Stimulated activated memory B cell treated with anti-CD40 and anti-IgM and Interleukin-4, amounts not matched to agents 10 μg/mL and 1 μg/mL and 100 μg/mL, for 72 hours (primary cell): ENCODE results near the gene SEMA7A.

Source experiments
- ATAC-seq: fragments of 150-1000 bp; cut with Tn5 transposase; 2 replicates; pipeline ENCODE4 v1.10.0; 2021
- H3K27ac Mint-ChIP-seq: one replicate; pipeline ENCODE4 v1.8.0; 2022; ENCODE audit warnings: mild to moderate bottlenecking, mixed read lengths
- H3K27me3 Mint-ChIP-seq: one replicate; pipeline ENCODE4 v1.8.0; 2022; ENCODE audit warnings: mixed read lengths
- H3K36me3 Mint-ChIP-seq: one replicate; pipeline ENCODE4 v1.8.0; 2022; ENCODE audit warnings: mixed read lengths
- H3K4me1 Mint-ChIP-seq: one replicate; pipeline ENCODE4 v1.8.0; 2022; ENCODE audit warnings: mixed read lengths
- H3K4me3 Mint-ChIP-seq: one replicate; pipeline ENCODE4 v1.8.0; 2022; ENCODE audit warnings: mild to moderate bottlenecking, moderate library complexity, mixed read lengths
- H3K9me3 Mint-ChIP-seq: one replicate; pipeline ENCODE4 v1.8.0; 2022; ENCODE audit warnings: mixed read lengths

Gene SEMA7A

GRCh38 chr15:74427607-74428441 lies 5.9 kb downstream of the SEMA7A start:
- H3K4me3 Mint-ChIP-seq: peak overlapping the region; percentile 94
- no peaks in the 10 kb centered on the region for H3K27me3 Mint-ChIP-seq
- peaks cover 91% of the 10 kb centered on the region for H3K4me1 Mint-ChIP-seq
- H3K27ac Mint-ChIP-seq: peak overlapping the region; percentile 94
- H3K9me3 Mint-ChIP-seq: no peaks in the 10 kb centered on the region
- peaks cover 99% of the 10 kb centered on the region for H3K36me3 Mint-ChIP-seq
- no peak for ATAC-seq

GRCh38 chr15:74426404-74427281 lies 7.1 kb downstream of the SEMA7A start:
- H3K4me1 Mint-ChIP-seq: peaks cover 100% of the 10 kb centered on the region
- no peaks in the 10 kb centered on the region for H3K27me3 Mint-ChIP-seq
- peaks cover 96% of the 10 kb centered on the region for H3K36me3 Mint-ChIP-seq
- H3K27ac Mint-ChIP-seq: peak overlapping the region; percentile 94
- ATAC-seq: no peak
- peak overlapping the region; percentile 94 for H3K4me3 Mint-ChIP-seq
- no peaks in the 10 kb centered on the region for H3K9me3 Mint-ChIP-seq

- no peaks in the 10 kb centered on the region for H3K9me3 Mint-ChIP-seq
- H3K4me1 Mint-ChIP-seq: peaks cover 100% of the 10 kb centered on the region
- peak overlapping the region; percentile 94 for H3K27ac Mint-ChIP-seq
- ATAC-seq: no peak
- peaks cover 96% of the 10 kb centered on the region for H3K36me3 Mint-ChIP-seq
- peak overlapping the region; percentile 94 for H3K4me3 Mint-ChIP-seq
- no peaks in the 10 kb centered on the region for H3K27me3 Mint-ChIP-seq
These were observed 8.1 kb downstream of the SEMA7A start for GRCh38 chr15:74425630-74426029.

- H3K4me1 Mint-ChIP-seq: peaks cover 100% of the 10 kb centered on the region
These were observed 8.7 kb downstream of the SEMA7A start for GRCh38 chr15:74424901-74425528.

GRCh38 chr15:74423431-74424257 lies 10.1 kb downstream of the SEMA7A start:
- ATAC-seq: peak; percentile 2
- Mint-ChIP-seq H3K36me3 (peaks cover 96% of the 10 kb centered on the region), H3K9me3 (no peaks in the 10 kb centered on the region), H3K4me3 (peak overlapping the region; percentile 94), H3K4me1 (peaks cover 100% of the 10 kb centered on the region), H3K27ac (peak overlapping the region; percentile 94), H3K27me3 (no peaks in the 10 kb centered on the region)

More at GRCh38 chr15:74424901-74425528, 8.7 kb downstream of the SEMA7A start:
- Mint-ChIP-seq H3K27me3 (no peaks in the 10 kb centered on the region), H3K36me3 (peaks cover 96% of the 10 kb centered on the region), H3K27ac (peak overlapping the region; percentile 94), H3K4me3 (peak overlapping the region; percentile 94), H3K9me3 (no peaks in the 10 kb centered on the region)
- no peak for ATAC-seq

GRCh38 chr15:74422652-74423430 lies 10.9 kb downstream of the SEMA7A start:
- H3K27me3 Mint-ChIP-seq: no peaks in the 10 kb centered on the region
- H3K4me1 Mint-ChIP-seq: peaks cover 100% of the 10 kb centered on the region
- no peaks in the 10 kb centered on the region for H3K9me3 Mint-ChIP-seq
- ATAC-seq: peak; percentile 55
- peaks cover 95% of the 10 kb centered on the region for H3K36me3 Mint-ChIP-seq
- peak overlapping the region; percentile 94 for H3K4me3 Mint-ChIP-seq
- H3K27ac Mint-ChIP-seq: peak overlapping the region; percentile 94

- no peak for ATAC-seq
- no peaks in the 10 kb centered on the region for H3K27me3 Mint-ChIP-seq
- H3K36me3 Mint-ChIP-seq: peaks cover 95% of the 10 kb centered on the region
- H3K4me1 Mint-ChIP-seq: peaks cover 100% of the 10 kb centered on the region
- peak overlapping the region; percentile 94 for H3K4me3 Mint-ChIP-seq
- H3K9me3 Mint-ChIP-seq: no peaks in the 10 kb centered on the region
- peak overlapping the region; percentile 94 for H3K27ac Mint-ChIP-seq
These were observed 11.5 kb downstream of the SEMA7A start for GRCh38 chr15:74422265-74422651.

- Mint-ChIP-seq H3K27ac (peak overlapping the region; percentile 94), H3K36me3 (peaks cover 95% of the 10 kb centered on the region), H3K9me3 (no peaks in the 10 kb centered on the region), H3K4me3 (peak overlapping the region; percentile 94), H3K27me3 (no peaks in the 10 kb centered on the region), H3K4me1 (peaks cover 100% of the 10 kb centered on the region)
- no peak for ATAC-seq
These were observed 12.2 kb downstream of the SEMA7A start for GRCh38 chr15:74421302-74422245.

GRCh38 chr15:74420193-74420905 lies 13.4 kb downstream of the SEMA7A start:
- H3K4me3 Mint-ChIP-seq: peak overlapping the region; percentile 94
- H3K4me1 Mint-ChIP-seq: peaks cover 100% of the 10 kb centered on the region
- peak overlapping the region; percentile 94 for H3K27ac Mint-ChIP-seq
- peak; percentile 7 for ATAC-seq
- H3K36me3 Mint-ChIP-seq: peaks cover 95% of the 10 kb centered on the region
- H3K9me3 Mint-ChIP-seq: no peaks in the 10 kb centered on the region
- H3K27me3 Mint-ChIP-seq: no peaks in the 10 kb centered on the region

- Mint-ChIP-seq H3K36me3 (peaks cover 96% of the 10 kb centered on the region), H3K9me3 (no peaks in the 10 kb centered on the region), H3K27me3 (no peaks in the 10 kb centered on the region), H3K4me3 (peak overlapping the region; percentile 78), H3K4me1 (peaks cover 98% of the 10 kb centered on the region), H3K27ac (peak overlapping the region; percentile 94)
- no peak for ATAC-seq
These were observed 14.3 kb downstream of the SEMA7A start for GRCh38 chr15:74419432-74419831.

GRCh38 chr15:74418575-74419338 lies 15.0 kb downstream of the SEMA7A start:
- H3K27me3 Mint-ChIP-seq: no peaks in the 10 kb centered on the region
- H3K9me3 Mint-ChIP-seq: no peaks in the 10 kb centered on the region
- ATAC-seq: peak; percentile 1
- peak overlapping the region; percentile 78 for H3K4me3 Mint-ChIP-seq
- H3K36me3 Mint-ChIP-seq: peaks cover 96% of the 10 kb centered on the region
- H3K4me1 Mint-ChIP-seq: peaks cover 98% of the 10 kb centered on the region
- H3K27ac Mint-ChIP-seq: peak overlapping the region; percentile 94

GRCh38 chr15:74417670-74418069 lies 16.1 kb downstream of the SEMA7A start:
- H3K27me3 Mint-ChIP-seq: no peaks in the 10 kb centered on the region
- peak overlapping the region; percentile 94 for H3K27ac Mint-ChIP-seq
- peak overlapping the region; percentile 59 for H3K4me3 Mint-ChIP-seq
- peaks cover 96% of the 10 kb centered on the region for H3K36me3 Mint-ChIP-seq
- no peak for ATAC-seq
- H3K9me3 Mint-ChIP-seq: no peaks in the 10 kb centered on the region
- peaks cover 98% of the 10 kb centered on the region for H3K4me1 Mint-ChIP-seq
